GM19438 (cell line): ENCODE results near the gene CDH4.

Experiments
- ATAC-seq: cut with Tn5 transposase; IDR thresholded peaks from one replicate; pipeline ENCODE4 v1.9.1; 2021; ENCODE audit warnings: low read depth; ENCODE audit not compliant: unreplicated experiment

Gene CDH4

GRCh38 chr20:61631751-61632150 lies 379.7 kb downstream of the CDH4 start:
- no peak for ATAC-seq

GRCh38 chr20:61633004-61633403 lies 380.9 kb downstream of the CDH4 start:
- ATAC-seq, result no peak

- ATAC-seq, result no peak
These were observed 382.5 kb downstream of the CDH4 start for GRCh38 chr20:61634376-61635145.

GRCh38 chr20:61635721-61636455 lies 383.8 kb downstream of the CDH4 start:
- no peak for ATAC-seq

GRCh38 chr20:61636531-61637116 lies 384.6 kb downstream of the CDH4 start:
- ATAC-seq, result no peak

GRCh38 chr20:61638802-61639585 lies 386.9 kb downstream of the CDH4 start:
- ATAC-seq, result no peak

- ATAC-seq, result no peak
These were observed 388.2 kb downstream of the CDH4 start for GRCh38 chr20:61640131-61640870.

GRCh38 chr20:61640871-61641245 lies 388.8 kb downstream of the CDH4 start:
- no peak for ATAC-seq

- ATAC-seq, result no peak
These were observed 391.8 kb downstream of the CDH4 start for GRCh38 chr20:61643656-61644377.

GRCh38 chr20:61644378-61645076 lies 392.5 kb downstream of the CDH4 start:
- no peak for ATAC-seq

- ATAC-seq, result no peak
These were observed 393.7 kb downstream of the CDH4 start for GRCh38 chr20:61645732-61646131.

GRCh38 chr20:61646453-61646852 lies 394.4 kb downstream of the CDH4 start:
- no peak for ATAC-seq

GRCh38 chr20:61646986-61647385 lies 394.9 kb downstream of the CDH4 start:
- ATAC-seq, result no peak

- ATAC-seq, result no peak
These were observed 395.6 kb downstream of the CDH4 start for GRCh38 chr20:61647702-61648101.

GRCh38 chr20:61649105-61649859 lies 397.2 kb downstream of the CDH4 start:
- ATAC-seq, result no peak

- no peak for ATAC-seq
These were observed 397.8 kb downstream of the CDH4 start for GRCh38 chr20:61649860-61650162.

- ATAC-seq, result no peak
These were observed 399.1 kb downstream of the CDH4 start for GRCh38 chr20:61650912-61651733.

- ATAC-seq, result no peak
These were observed 400.1 kb downstream of the CDH4 start for GRCh38 chr20:61652146-61652545.
